Mesothelial cell of epicardium (in vitro differentiated cells): ENCODE data around the gene VAV3. TPM values are rescaled to one million over a fixed set of nuclear protein-coding genes. Genes with fewer than 3 reads are reported as not detected.
A peak's percentile ranks its signal among the peaks of the same experiment; 100 is the strongest.

Experiments used
- DNase-seq, 2 experiments: peaks; one replicate each; pipeline ENCODE4 v3.0.0; 2021; ENCODE audit warnings: low spot score in 2 of 2; ENCODE audit not compliant: unreplicated experiment in 2 of 2
- H3K27ac Mint-ChIP-seq: 2 replicates; pipeline ENCODE4 v1.8.0; 2021; ENCODE audit warnings: mixed read lengths
- H3K27me3 Mint-ChIP-seq: 2 replicates; pipeline ENCODE4 v1.8.0; 2021; ENCODE audit warnings: low read depth, mixed read lengths
- H3K36me3 Mint-ChIP-seq: 2 replicates; pipeline ENCODE4 v1.8.0; 2021; ENCODE audit warnings: mixed read lengths
- H3K4me1 Mint-ChIP-seq: 2 replicates; pipeline ENCODE4 v1.8.0; 2021; ENCODE audit warnings: mixed read lengths
- H3K4me3 Mint-ChIP-seq: 2 replicates; pipeline ENCODE4 v1.8.0; 2021; ENCODE audit warnings: mild to moderate bottlenecking, moderate library complexity, mixed read lengths
- H3K9me3 Mint-ChIP-seq: 2 replicates; pipeline ENCODE4 v1.8.0; 2021; ENCODE audit warnings: mixed read lengths
- CTCF ChIP-seq: fragments of 200-600 bp; sonication (generic); IDR thresholded peaks from one replicate; pipeline ENCODE4 v1.5.0; 2021; ENCODE audit warnings: antibody characterized with exemption; ENCODE audit not compliant: unreplicated experiment
- total RNA-seq: library from RNA; stranded (reverse); gene quantifications from 3 replicates; pipeline ENCODE4 v1.2.1, GENCODE V29; 2021

The VAV3 gene
- total RNA-seq, 1 donor from 2014 or later, result 3.2 TPM

GRCh38 chr1:107626073-107626796, 338.7 kb downstream of the VAV3 start:
- TF ChIP-seq CTCF, result no peak
- Mint-ChIP-seq H3K27ac (peak overlapping the region; percentile 86), H3K9me3 (no peaks in the 10 kb centered on the region), H3K4me1 (peaks cover 33% of the 10 kb centered on the region), H3K4me3 (no peak overlapping the region), H3K27me3 (no peaks in the 10 kb centered on the region), H3K36me3 (no peaks in the 10 kb centered on the region)
- no peak for DNase-seq

- Mint-ChIP-seq H3K27ac (no peak overlapping the region), H3K27me3 (no peaks in the 10 kb centered on the region)
Observed at GRCh38 chr1:107625405-107626029, 339.5 kb downstream of the VAV3 start.

GRCh38 chr1:107623431-107623830, 341.5 kb downstream of the VAV3 start:
- Mint-ChIP-seq H3K9me3 (no peaks in the 10 kb centered on the region), H3K4me1 (peaks cover 33% of the 10 kb centered on the region), H3K4me3 (no peak overlapping the region), H3K36me3 (no peaks in the 10 kb centered on the region), H3K27me3 (no peaks in the 10 kb centered on the region), H3K27ac (no peak overlapping the region)
- no peak for TF ChIP-seq CTCF
- DNase-seq, result no peak

More at GRCh38 chr1:107625405-107626029, 339.5 kb downstream of the VAV3 start:
- no peak for TF ChIP-seq CTCF
- no peak for DNase-seq
- Mint-ChIP-seq H3K9me3 (no peaks in the 10 kb centered on the region), H3K4me3 (no peak overlapping the region), H3K36me3 (no peaks in the 10 kb centered on the region), H3K4me1 (peaks cover 33% of the 10 kb centered on the region)

- TF ChIP-seq CTCF, result no peak
- no peaks in the 10 kb centered on the region for H3K36me3 Mint-ChIP-seq
- no peaks in the 10 kb centered on the region for H3K27me3 Mint-ChIP-seq
- H3K27ac Mint-ChIP-seq, result no peak overlapping the region
- no peak overlapping the region for H3K4me3 Mint-ChIP-seq
- H3K4me1 Mint-ChIP-seq, result peaks cover 33% of the 10 kb centered on the region
- no peak for DNase-seq
- no peaks in the 10 kb centered on the region for H3K9me3 Mint-ChIP-seq
Observed at GRCh38 chr1:107622966-107623365, 342.0 kb downstream of the VAV3 start.

- Mint-ChIP-seq H3K27ac (no peak overlapping the region), H3K27me3 (no peaks in the 10 kb centered on the region), H3K4me1 (peaks cover 33% of the 10 kb centered on the region), H3K9me3 (no peaks in the 10 kb centered on the region), H3K36me3 (no peaks in the 10 kb centered on the region), H3K4me3 (no peak overlapping the region)
- TF ChIP-seq CTCF, result no peak
- no peak for DNase-seq
Observed at GRCh38 chr1:107622535-107622934, 342.4 kb downstream of the VAV3 start.
